ENCODE measurements around the gene FREM3.

The FREM3 gene

DNA sequence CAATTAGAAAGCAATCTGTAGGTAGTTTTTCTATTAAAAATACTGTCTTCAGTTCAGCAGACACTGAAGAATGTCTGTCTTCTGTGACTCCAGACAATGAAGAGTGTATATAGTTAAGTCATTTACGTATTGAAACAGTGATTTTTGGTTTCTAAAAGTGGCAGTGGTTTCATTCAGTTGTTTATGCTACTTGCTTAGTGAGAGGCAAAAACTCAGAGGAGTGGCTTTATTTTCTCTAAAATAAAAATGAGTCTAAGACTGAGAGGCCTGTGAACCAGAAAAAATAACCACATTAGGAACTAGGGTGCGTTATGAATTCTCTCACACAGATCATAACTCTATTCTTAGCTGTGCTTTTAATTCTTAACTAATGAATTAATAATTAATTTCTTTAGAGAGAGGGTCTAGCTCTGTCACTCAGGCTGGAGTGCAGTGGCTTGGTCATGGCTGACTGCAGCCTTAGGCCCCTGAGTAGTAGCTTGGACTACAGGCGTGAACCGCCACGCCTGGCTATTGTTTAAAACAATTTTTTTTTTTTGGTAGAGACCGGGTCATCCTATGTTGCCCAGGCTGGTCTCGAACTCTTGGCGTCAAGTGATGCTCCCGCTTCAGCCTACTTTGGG is 31.4 kb downstream of the FREM3 start:
- H3K4me3 ChIP-seq (ENCODE audit: low read depth, low read length), result no peak overlapping the region
- TF ChIP-seq, protein P1, sequence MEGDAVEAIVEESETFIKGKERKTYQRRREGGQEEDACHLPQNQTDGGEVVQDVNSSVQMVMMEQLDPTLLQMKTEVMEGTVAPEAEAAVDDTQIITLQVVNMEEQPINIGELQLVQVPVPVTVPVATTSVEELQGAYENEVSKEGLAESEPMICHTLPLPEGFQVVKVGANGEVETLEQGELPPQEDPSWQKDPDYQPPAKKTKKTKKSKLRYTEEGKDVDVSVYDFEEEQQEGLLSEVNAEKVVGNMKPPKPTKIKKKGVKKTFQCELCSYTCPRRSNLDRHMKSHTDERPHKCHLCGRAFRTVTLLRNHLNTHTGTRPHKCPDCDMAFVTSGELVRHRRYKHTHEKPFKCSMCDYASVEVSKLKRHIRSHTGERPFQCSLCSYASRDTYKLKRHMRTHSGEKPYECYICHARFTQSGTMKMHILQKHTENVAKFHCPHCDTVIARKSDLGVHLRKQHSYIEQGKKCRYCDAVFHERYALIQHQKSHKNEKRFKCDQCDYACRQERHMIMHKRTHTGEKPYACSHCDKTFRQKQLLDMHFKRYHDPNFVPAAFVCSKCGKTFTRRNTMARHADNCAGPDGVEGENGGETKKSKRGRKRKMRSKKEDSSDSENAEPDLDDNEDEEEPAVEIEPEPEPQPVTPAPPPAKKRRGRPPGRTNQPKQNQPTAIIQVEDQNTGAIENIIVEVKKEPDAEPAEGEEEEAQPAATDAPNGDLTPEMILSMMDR (IDR thresholded peaks at IDR 0.05; ENCODE audit: borderline replicate concordance, insufficient read depth, low read depth, low read length), result no peak

- no peak overlapping the region for H3K4me3 ChIP-seq (ENCODE audit: low read depth, low read length)
- TF ChIP-seq, protein P1 (IDR thresholded peaks at IDR 0.05; ENCODE audit: borderline replicate concordance, insufficient read depth, low read depth, low read length), result no peak
These were observed 33.0 kb downstream of the FREM3 start for GRCh38 chr4:143667461-143667860.

DNA sequence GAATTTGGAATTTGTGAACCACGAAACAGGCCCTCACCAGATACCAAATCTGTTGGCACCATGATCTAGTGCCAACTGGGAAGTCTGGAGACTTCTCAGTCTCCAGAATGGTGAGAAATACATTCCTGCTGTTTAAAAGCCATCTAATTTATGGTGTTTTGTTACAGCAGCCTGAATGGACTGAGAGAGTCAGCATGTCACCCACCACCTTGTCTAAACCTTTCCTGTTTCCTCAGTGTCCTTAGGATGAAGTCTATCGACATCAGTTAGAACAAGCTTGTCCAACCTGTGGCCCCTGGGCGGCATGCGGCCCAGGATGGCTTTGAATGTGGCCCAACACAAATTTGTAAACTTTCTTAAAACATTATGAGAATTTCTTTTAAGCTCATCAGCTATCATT is 42.1 kb downstream of the FREM3 start:
- H3K4me3 ChIP-seq (ENCODE audit: low read depth, low read length), result no peak overlapping the region
- TF ChIP-seq, protein P1 (IDR thresholded peaks at IDR 0.05; ENCODE audit: borderline replicate concordance, insufficient read depth, low read depth, low read length), result no peak

GRCh38 chr4:143654571-143654970 is 45.9 kb downstream of the FREM3 start:
- TF ChIP-seq, protein P1 (IDR thresholded peaks at IDR 0.05; ENCODE audit: borderline replicate concordance, insufficient read depth, low read depth, low read length), result no peak
- H3K4me3 ChIP-seq (ENCODE audit: low read depth, low read length), result no peak overlapping the region

GRCh38 chr4:143653031-143653430 is 47.4 kb downstream of the FREM3 start:
- TF ChIP-seq, protein P1 (IDR thresholded peaks at IDR 0.05; ENCODE audit: borderline replicate concordance, insufficient read depth, low read depth, low read length), result no peak
- H3K4me3 ChIP-seq (ENCODE audit: low read depth, low read length), result no peak overlapping the region

DNA sequence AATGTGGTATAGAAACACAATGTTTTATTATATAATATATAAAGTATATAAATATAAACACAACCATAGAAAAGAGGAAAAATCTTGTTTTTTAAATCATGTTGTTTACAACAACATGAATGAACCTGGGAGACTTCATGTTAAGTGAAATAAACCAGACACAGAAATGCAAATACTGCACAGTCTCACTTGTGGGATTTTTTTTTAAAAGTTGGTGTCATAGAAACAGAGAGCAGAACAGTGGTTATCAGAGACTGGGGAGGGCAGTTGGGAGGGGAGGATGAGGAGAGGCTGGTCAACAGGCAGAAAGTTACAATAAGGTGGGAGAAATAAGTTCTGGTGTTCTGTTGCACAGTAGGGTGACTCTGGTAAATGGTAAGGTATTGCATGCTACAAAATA is 57.1 kb downstream of the FREM3 start:
- H3K4me3 ChIP-seq (ENCODE audit: low read depth, low read length), result no peak overlapping the region
- TF ChIP-seq, protein P1 (IDR thresholded peaks at IDR 0.05; ENCODE audit: borderline replicate concordance, insufficient read depth, low read depth, low read length), result no peak

DNA sequence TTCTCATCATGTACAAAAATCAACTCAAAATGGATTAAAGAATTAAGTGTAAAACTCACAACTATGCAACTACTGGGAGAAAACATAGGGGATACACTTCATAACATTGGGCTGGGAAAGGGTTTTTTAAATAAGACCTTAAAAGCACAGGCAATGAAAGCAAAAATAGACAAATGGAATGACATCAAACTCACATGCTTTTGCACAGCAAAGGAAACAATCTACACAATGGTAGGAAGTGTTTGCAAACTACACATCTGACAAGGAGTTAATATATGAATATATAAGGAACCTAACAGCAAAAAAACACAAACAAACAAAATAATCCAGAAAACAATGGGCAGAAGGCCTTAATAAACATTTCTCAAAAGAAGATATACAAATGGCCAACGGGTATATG is 57.9 kb downstream of the FREM3 start:
- TF ChIP-seq, protein P1 (IDR thresholded peaks at IDR 0.05; ENCODE audit: borderline replicate concordance, insufficient read depth, low read depth, low read length), result no peak
- no peak overlapping the region for H3K4me3 ChIP-seq (ENCODE audit: low read depth, low read length)
